ENCODE data around the gene MARVELD1. TPM values are rescaled to one million over a fixed set of nuclear protein-coding genes. Genes with fewer than 3 reads are reported as not detected.

Gene MARVELD1
- total and polyA plus RNA-seq, 11 donors = 3.0 to 17.2 (median 6.8) TPM

DNA sequence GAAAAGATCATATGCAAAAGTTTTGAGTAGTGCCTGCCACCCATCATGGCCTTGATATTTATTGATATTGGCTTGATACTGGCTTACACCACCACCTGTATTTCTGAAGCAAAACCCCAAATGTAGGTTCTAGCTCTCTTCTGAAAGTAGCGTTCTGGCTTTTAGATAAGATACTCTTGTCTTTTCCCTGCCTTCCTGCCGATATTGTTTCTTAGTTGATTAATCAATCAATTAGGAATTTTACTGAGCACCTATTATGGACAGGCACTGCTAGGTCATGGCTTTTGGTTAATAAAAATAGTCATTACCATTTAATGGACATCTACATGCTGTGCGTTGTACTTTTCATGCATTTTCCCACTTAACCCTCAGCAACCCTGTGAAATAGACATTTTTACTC lies 50.4 kb downstream of the MARVELD1 start:
- no peak for TF ChIP-seq POLR2A (IDR thresholded peaks at IDR 0.05)
- TF ChIP-seq, protein P1, sequence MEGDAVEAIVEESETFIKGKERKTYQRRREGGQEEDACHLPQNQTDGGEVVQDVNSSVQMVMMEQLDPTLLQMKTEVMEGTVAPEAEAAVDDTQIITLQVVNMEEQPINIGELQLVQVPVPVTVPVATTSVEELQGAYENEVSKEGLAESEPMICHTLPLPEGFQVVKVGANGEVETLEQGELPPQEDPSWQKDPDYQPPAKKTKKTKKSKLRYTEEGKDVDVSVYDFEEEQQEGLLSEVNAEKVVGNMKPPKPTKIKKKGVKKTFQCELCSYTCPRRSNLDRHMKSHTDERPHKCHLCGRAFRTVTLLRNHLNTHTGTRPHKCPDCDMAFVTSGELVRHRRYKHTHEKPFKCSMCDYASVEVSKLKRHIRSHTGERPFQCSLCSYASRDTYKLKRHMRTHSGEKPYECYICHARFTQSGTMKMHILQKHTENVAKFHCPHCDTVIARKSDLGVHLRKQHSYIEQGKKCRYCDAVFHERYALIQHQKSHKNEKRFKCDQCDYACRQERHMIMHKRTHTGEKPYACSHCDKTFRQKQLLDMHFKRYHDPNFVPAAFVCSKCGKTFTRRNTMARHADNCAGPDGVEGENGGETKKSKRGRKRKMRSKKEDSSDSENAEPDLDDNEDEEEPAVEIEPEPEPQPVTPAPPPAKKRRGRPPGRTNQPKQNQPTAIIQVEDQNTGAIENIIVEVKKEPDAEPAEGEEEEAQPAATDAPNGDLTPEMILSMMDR (IDR thresholded peaks at IDR 0.05) = no peak
- ATAC-seq (no peak), DNase-seq (no peak)
- Histone ChIP-seq H3K36me3 (peaks cover 0 to 33% (median 18%) of the 10 kb centered on the region in 9 donors), H3K4me1 (peaks cover 0 to 6% (median 0%) of the 10 kb centered on the region in 12 donors), H3K27me3 (no peaks in the 10 kb centered on the region), H3K9me3 (no peaks in the 10 kb centered on the region), H3K4me3 (no peak overlapping the region), H3K27ac (no peak overlapping the region)
- intact Hi-C loops (cut with DNase I) = loop anchor here in 6 of 10 donors (5.0 to 10.0 kb wide), 5 partner anchors 101 to 281 kb away; partner anchors contain the start of gene CRTAC1 (in 1 of the 6)
- 90 to 94% (median 92%) methylated on average over 3 of the region's 3 CpGs for WGBS, 4 donors

DNA sequence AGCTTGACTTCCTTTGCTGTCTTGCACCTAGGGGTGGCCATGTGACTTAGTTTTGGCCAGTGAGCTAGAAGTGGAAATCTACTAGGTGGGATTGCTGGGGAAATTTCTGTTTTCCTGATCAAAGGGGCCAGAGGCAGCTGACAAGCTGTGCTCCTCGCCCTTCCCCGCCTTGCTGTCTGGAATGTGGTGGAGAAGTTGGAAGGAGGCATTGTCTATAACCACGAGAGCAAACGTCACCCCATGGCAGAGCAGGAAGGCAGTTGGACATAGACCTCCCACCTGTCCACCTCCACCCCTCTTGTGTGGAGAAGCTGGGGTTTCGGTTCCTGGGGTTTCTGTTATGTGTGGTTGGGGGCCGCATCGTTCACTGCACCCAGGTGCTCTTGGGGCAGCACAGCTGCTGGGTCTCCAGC lies 51.0 kb downstream of the MARVELD1 start:
- WGBS, 4 donors = 79 to 90% (median 82%) methylated on average over 4 to 7 of the region's 7 CpGs
- peaks cover 0 to 6% (median 0%) of the 10 kb centered on the region in 12 donors for H3K4me1 ChIP-seq
- no peak for ATAC-seq

GRCh38 chr10:97765201-97765600 lies 51.7 kb downstream of the MARVELD1 start:
- H3K4me1 ChIP-seq = peaks cover 0 to 6% (median 0%) of the 10 kb centered on the region in 12 donors
- ATAC-seq (no peak), DNase-seq (no peak)
- WGBS, 4 donors = 93 to 97% (median 97%) methylated on average over 10 to 15 of the region's 15 CpGs
- no peak overlapping the region for H3K27ac ChIP-seq
- H3K4me3 ChIP-seq = no peak overlapping the region
- H3K9me3 ChIP-seq = no peaks in the 10 kb centered on the region
- TF ChIP-seq POLR2A (IDR thresholded peaks at IDR 0.05) = no peak
- TF ChIP-seq, protein P1 (IDR thresholded peaks at IDR 0.05) = no peak
- intact Hi-C loops (cut with DNase I) = loop anchor here in 4 of 10 donors (10.0 kb wide), 3 partner anchors 100 to 280 kb away; partner anchors contain the start of gene CRTAC1 (in 1 of the 4)
- H3K36me3 ChIP-seq = peaks cover 0 to 21% (median 5%) of the 10 kb centered on the region in 9 donors
- H3K27me3 ChIP-seq = peaks cover 0 to 7% (median 0%) of the 10 kb centered on the region in 9 donors

More for the DNA sequence above, 51.0 kb downstream of the MARVELD1 start:
- peaks cover 0 to 28% (median 12%) of the 10 kb centered on the region in 9 donors for H3K36me3 ChIP-seq
- H3K4me3 ChIP-seq = no peak overlapping the region
- DNase-seq = no peak
- no peaks in the 10 kb centered on the region for H3K9me3 ChIP-seq
- peaks cover 0 to under 1% (median 0%) of the 10 kb centered on the region in 9 donors for H3K27me3 ChIP-seq
- intact Hi-C loops (cut with DNase I) = loop anchor here in 6 of 10 donors (5.0 to 10.0 kb wide), 5 partner anchors 100 to 280 kb away; partner anchors contain the start of gene CRTAC1 (in 1 of the 6)
- TF ChIP-seq POLR2A (IDR thresholded peaks at IDR 0.05) = no peak
- TF ChIP-seq, protein P1 (IDR thresholded peaks at IDR 0.05) = no peak
- no peak overlapping the region for H3K27ac ChIP-seq

- Histone ChIP-seq H3K4me1 (peaks cover 0 to 10% (median 0%) of the 10 kb centered on the region in 12 donors), H3K4me3 (no peak overlapping the region), H3K27me3 (peaks cover 0 to 18% (median 9%) of the 10 kb centered on the region in 9 donors), H3K9me3 (no peaks in the 10 kb centered on the region), H3K27ac (no peak overlapping the region), H3K36me3 (peaks cover 0 to 10% (median 0%) of the 10 kb centered on the region in 9 donors)
- 86 to 91% (median 88%) methylated on average over 13 of the region's 13 CpGs for WGBS, 4 donors
- TF ChIP-seq, protein P1 (IDR thresholded peaks at IDR 0.05) = no peak
- no peak for TF ChIP-seq POLR2A (IDR thresholded peaks at IDR 0.05)
- intact Hi-C loops (cut with DNase I) = loop anchor here in 4 of 10 donors (10.0 kb wide), 3 partner anchors 99 to 279 kb away; partner anchors contain the start of gene CRTAC1 (in 1 of the 4)
- DNase-seq = no peak
- no peak for ATAC-seq
These were observed 52.7 kb downstream of the MARVELD1 start for GRCh38 chr10:97766106-97766810.

All from heart left ventricle (tissue), 16 donors.